Right atrium auricular region (tissue), 2 donors: ENCODE data around the gene USP31. TPM values are rescaled to one million over a fixed set of nuclear protein-coding genes. Genes with fewer than 3 reads are reported as not detected.

Source experiments
- DNase-seq: peaks from one replicate; pipeline ENCODE4 v3.0.0-alpha.2; 2019; ENCODE audit warnings: low spot score
- H3K27ac ChIP-seq, 2 donors: fragments of 200-600 bp; sonication (generic); 1 replicate in 1 of 2; 2 replicates in 1 of 2; pipeline ENCODE4 v1.5.1; 2016 to 2019
- H3K27me3 ChIP-seq, 2 donors: fragments of 200-600 bp; sonication (generic); one replicate each; pipeline versions ENCODE4 v1.5.1 to v1.6.0; 2017 to 2019
- H3K36me3 ChIP-seq: fragments of 200-600 bp; sonication (generic); one replicate; pipeline ENCODE4 v1.5.1; 2016
- H3K4me1 ChIP-seq, 2 donors: fragments of 200-600 bp; sonication (generic); one replicate each; pipeline versions ENCODE4 v1.5.1 to v1.6.0; 2017 to 2019
- H3K4me3 ChIP-seq, 2 donors: fragments of 200-600 bp; sonication (generic); 1 replicate in 1 of 2; 2 replicates in 1 of 2; pipeline ENCODE4 v1.5.1; 2017 to 2019; ENCODE audit warnings: mild to moderate bottlenecking in 1 of 2, moderate library complexity in 1 of 2
- H3K9me3 ChIP-seq, 2 donors: fragments of 200-600 bp; sonication (generic); one replicate each; pipeline ENCODE4 v1.5.1; 2019
- CTCF ChIP-seq, 2 donors: fragments of 200-600 bp; sonication (generic); IDR thresholded peaks; one replicate each; pipeline ENCODE4 v1.5.1; 2019; ENCODE audit warnings: antibody characterized with exemption in 2 of 2
- total RNA-seq, 2 donors: library from RNA; depleted of rRNA; stranded (reverse); fragments of >200 nt; gene quantifications; one replicate each; pipeline ENCODE4 v1.1.0, GENCODE V29; 2016

Gene USP31
- total RNA-seq, 2 donors from 2014 or later, result 19.7 to 29.0 TPM

GRCh38 chr16:23149993-23150364 lies 727 bp upstream of the USP31 start:
- Histone ChIP-seq H3K4me1 (peaks cover 0 to 41% of the 10 kb centered on the region in 2 donors), H3K4me3 (peak overlapping the region; percentile 55 to 69), H3K27ac (peak overlapping the region in 1 of 2 donors; percentile 38), H3K9me3 (no peaks in the 10 kb centered on the region), H3K27me3 (no peaks in the 10 kb centered on the region), H3K36me3 (no peaks in the 10 kb centered on the region)
- no peak for DNase-seq
- TF ChIP-seq CTCF (IDR thresholded peaks at IDR 0.05), result no peak

- H3K36me3 ChIP-seq, result no peaks in the 10 kb centered on the region
- H3K27ac ChIP-seq, result peak overlapping the region; percentile 79 to 80
- no peaks in the 10 kb centered on the region for H3K9me3 ChIP-seq
- H3K4me1 ChIP-seq, result peaks cover 0 to 54% of the 10 kb centered on the region in 2 donors
- TF ChIP-seq CTCF (IDR thresholded peaks at IDR 0.05), result no peak
- peak; percentile 78 for DNase-seq
- H3K4me3 ChIP-seq, result peak overlapping the region; percentile 55 to 69
- H3K27me3 ChIP-seq, result no peaks in the 10 kb centered on the region
Measured at GRCh38 chr16:23148513-23149266, 562 bp downstream of the USP31 start.

- no peaks in the 10 kb centered on the region for H3K36me3 ChIP-seq
- H3K27me3 ChIP-seq, result no peaks in the 10 kb centered on the region
- peak overlapping the region; percentile 79 to 80 for H3K27ac ChIP-seq
- no peak for DNase-seq
- no peaks in the 10 kb centered on the region for H3K9me3 ChIP-seq
- TF ChIP-seq CTCF (IDR thresholded peaks at IDR 0.05), result no peak
- peaks cover 0 to 59% of the 10 kb centered on the region in 2 donors for H3K4me1 ChIP-seq
- peak overlapping the region; percentile 55 to 69 for H3K4me3 ChIP-seq
Measured at GRCh38 chr16:23148166-23148512, 1.1 kb downstream of the USP31 start.

GRCh38 chr16:23147666-23148065 lies 1.6 kb downstream of the USP31 start:
- Histone ChIP-seq H3K27me3 (no peaks in the 10 kb centered on the region), H3K27ac (peak overlapping the region; percentile 79 to 80), H3K36me3 (no peaks in the 10 kb centered on the region), H3K4me1 (peaks cover 0 to 63% of the 10 kb centered on the region in 2 donors), H3K4me3 (peak overlapping the region; percentile 55 to 69), H3K9me3 (no peaks in the 10 kb centered on the region)
- DNase-seq, result no peak
- TF ChIP-seq CTCF (IDR thresholded peaks at IDR 0.05), result no peak

- peaks cover 0 to 69% of the 10 kb centered on the region in 2 donors for H3K4me1 ChIP-seq
- peak overlapping the region; percentile 26 to 80 for H3K27ac ChIP-seq
- H3K9me3 ChIP-seq, result no peaks in the 10 kb centered on the region
- peak overlapping the region in 1 of 2 donors; percentile 69 for H3K4me3 ChIP-seq
- TF ChIP-seq CTCF (IDR thresholded peaks at IDR 0.05), result no peak
- no peaks in the 10 kb centered on the region for H3K27me3 ChIP-seq
- H3K36me3 ChIP-seq, result no peaks in the 10 kb centered on the region
- no peak for DNase-seq
Measured at GRCh38 chr16:23146877-23147601, 2.2 kb downstream of the USP31 start.
